GM21381 (cell line): ENCODE results near the gene CDH7.

Experiments
- ATAC-seq: cut with Tn5 transposase; IDR thresholded peaks from one replicate; pipeline ENCODE4 v1.9.1; 2021; ENCODE audit warnings: mild to moderate bottlenecking, moderate library complexity; ENCODE audit not compliant: unreplicated experiment

CDH7 gene

DNA sequence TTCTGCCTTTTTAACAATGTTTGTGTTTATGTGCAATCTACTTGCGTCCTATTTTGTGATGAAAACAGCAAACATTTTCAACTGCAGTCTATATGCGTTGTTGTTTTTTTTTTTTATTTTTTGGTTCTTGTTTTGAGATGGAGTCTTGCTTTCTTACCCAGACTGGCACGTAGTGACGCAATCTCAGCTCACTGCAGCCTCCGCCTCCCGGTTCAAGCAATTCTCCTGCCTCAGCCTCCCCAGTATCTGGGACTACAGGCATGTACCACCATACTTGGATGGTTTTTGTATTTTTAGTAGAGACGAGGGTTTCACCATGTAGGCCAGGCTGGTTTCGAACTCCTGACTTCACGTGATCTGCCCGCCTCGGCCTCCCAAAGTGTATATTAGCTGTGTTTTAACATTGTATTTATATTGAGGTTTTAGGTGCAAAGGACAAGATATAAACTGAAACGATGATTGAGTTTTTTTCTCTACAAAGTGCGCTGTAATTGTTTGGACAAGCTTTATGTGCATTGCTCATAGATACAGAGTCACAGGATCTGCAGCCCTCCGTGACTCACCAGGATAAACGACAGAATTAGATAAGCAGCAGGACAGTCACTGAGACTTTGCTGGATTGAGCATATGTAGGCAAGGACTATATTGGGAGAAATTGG, 17.4 kb downstream of the CDH7 start:
- ATAC-seq: no peak

GRCh38 chr18:65769652-65770051, 18.8 kb downstream of the CDH7 start:
- no peak for ATAC-seq

GRCh38 chr18:65786474-65786873, 35.7 kb downstream of the CDH7 start:
- ATAC-seq: no peak

DNA sequence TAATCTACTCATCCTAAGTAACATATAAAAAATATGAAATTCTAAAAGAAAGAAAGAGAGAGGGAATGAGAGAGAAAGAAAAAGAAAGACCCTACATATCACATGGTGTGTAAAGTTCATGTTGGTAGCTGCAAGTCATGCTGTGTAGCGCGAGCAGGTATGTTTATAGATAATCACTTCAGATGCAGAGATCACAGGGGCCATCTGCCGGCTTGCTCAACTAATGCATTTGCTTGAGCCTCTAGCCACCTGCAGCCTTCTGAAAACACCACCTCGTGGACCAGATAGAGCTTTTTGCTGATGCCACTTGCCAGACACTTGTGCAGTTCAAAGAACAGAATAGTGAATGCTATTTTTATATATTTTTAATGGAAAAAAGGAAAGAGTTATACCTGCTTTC, 37.6 kb downstream of the CDH7 start:
- ATAC-seq: no peak

- no peak for ATAC-seq
These were observed 39.8 kb downstream of the CDH7 start for GRCh38 chr18:65790604-65791003.

DNA sequence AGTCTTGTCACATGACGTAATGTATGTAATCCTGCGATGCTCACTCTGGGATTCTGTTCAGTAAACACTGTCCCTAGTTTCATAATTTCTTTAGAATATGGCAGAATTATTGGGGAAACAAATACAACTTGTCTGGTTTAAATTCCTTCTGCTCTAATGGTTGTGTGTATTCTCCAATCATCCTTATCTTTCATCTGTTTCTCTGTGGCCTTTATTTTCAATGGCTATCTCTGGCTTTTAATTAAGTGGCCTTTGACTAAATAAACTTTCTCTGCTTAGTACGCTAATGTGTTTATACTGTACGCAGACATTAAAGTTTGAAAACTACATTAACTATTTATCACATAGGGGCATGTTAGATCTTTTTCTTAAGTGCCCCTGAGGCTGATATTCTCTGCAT, 40.9 kb downstream of the CDH7 start:
- ATAC-seq: no peak

DNA sequence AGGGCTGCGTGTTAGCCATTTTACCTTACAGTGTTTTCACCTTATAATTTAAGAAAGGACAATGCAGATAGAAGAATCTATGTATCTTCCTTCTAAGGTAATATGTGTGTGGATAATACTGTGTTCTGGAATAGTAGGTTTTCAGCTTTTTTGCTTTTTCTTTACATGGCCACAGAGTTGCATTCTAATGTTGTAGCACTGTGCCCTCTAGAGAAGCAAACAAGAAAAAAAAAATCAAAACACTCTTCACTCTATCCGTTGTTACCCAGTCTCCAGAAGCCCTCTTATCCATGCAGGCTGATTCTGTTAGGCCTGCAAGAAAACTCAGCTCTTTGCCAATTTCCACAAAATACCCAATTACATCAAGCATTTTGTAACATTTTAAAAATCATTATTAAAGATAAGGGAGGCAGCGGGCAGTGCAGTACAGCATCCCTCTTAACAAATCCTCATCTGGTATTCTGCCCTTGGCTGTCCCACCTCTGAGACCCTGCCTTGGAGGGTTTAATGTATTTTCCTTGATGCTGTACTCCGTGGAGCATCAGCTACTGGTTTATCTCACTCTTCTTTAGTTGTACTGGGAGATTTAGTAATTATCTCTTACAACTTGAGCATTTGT, 41.8 kb downstream of the CDH7 start:
- ATAC-seq: no peak

GRCh38 chr18:65808759-65809158, 57.9 kb downstream of the CDH7 start:
- ATAC-seq: no peak

DNA sequence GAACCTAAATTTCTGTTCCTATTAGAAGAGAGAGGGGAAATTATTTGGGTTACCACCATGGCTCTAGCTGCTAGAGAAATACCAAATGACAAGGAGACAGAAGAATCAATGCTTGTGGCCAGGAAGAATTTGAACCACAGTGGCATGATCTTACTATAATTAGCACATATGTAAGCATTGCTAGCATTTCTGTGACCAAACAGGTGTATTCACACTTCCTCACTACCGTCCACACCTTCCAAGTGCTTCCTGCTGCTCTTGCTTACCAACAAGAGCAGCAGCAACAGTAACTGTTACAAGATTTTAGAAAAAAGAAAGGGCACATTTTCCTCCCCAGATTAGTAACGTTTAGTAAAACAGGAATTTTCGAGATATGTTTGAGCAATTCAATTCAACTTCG, 60.5 kb downstream of the CDH7 start:
- ATAC-seq: no peak

DNA sequence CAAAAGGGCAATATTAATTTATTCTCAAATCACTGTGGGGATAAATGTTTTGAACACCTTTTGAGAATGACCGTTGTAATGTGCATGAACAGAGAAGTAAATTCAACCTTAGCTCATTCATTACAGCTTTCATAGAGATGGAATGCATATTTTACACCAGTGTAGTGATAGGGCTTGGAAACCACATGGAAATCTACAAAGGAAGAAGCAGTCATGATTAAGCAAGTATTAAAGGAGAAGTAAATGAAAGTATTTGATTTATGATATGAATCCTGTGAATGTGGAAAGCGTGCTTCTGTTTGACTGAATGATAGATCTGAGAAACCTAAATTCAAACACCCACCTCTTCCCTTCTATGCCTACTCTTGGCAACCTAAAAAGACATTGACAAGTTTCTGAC, 64.7 kb downstream of the CDH7 start:
- no peak for ATAC-seq

GRCh38 chr18:65817178-65817577, 66.4 kb downstream of the CDH7 start:
- ATAC-seq: no peak

DNA sequence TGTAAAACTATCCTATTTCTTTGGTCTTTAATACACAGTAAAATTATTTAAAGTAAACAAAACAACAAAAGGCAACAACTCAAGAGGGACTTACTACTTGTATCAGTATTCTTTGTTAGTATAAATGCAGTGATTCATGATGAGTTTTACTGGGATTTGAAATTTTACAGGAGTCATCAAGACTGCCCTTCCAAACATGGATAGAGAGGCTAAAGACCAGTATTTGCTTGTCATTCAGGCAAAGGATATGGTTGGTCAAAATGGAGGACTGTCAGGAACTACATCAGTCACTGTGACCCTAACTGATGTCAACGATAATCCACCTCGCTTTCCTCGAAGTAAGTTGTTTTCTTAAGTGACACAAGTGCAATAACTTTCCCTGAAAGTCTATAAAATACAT, 71.1 kb downstream of the CDH7 start:
- no peak for ATAC-seq

DNA sequence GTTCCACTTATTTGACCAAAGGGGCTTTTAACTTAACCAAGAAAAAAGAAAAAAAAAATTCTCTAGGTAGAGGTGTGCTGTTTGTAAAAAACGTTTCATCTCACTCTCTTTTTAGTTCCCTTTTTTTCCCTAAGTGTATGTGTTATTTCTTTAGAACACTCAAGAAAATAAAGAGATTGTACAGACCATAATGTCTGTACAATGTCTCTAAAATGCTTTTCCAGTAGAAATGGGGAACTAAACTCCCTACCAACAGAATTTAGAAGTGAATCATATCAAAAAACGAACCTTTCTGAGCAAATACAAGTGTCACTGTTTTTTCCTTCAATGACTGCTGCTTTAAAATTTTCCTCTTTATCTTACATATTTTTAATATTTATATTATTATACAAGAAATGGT, 72.0 kb downstream of the CDH7 start:
- no peak for ATAC-seq

DNA sequence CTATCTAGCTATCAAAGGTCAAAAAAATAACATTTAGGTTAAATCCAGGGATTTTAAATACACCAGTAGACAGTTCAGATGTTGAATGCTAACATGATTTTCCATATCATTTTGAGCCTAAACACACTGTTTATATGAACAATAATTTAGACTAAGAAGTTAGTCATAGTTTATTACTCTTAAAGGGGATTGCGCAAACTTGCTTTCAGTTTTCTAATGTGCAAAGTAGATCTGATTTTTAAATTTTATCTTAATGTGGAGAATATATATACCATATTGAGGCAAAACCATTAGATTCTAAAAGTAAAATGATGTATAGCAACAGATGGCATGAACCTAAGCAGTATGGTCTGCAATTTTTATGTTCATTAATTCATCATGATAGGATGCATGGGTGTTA, 76.6 kb downstream of the CDH7 start:
- ATAC-seq: no peak

DNA sequence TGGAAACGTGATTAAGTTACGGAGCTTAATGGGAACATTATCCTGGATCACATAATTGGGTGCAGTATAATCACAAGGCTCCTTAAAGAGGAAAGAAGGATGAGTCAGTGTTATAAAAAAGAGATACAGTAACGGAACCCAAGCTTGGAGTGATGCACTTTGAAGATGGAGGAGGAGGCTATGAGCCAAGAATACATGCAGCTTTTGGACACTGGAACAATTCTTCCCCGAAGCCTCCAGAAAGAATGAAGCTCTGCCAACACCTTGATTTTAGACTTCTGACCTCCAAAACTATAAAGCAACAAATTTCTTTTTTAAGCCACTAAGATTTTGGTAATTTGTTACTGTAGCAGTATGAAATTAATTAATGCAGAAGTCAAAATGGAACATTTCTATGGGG, 85.1 kb downstream of the CDH7 start:
- ATAC-seq: no peak

DNA sequence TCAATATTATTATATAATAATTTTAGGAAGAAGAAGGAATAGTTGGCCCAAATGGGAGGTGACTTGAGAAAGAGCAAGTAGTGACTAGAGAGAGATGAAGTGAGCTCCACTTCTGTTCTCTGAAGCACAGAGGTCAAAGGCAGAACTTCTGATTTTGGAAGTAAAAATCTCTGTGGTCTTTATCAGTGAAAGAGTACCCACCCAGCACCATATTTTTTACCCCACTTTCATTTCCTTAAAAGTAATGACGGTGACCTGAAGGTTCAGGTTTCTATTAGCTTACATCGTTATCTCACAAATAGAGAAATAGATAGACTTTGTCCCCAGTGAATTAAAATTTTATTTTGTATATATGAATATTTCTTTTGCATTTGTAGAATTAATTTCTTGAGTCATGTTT, 95.3 kb downstream of the CDH7 start:
- ATAC-seq: no peak

- no peak for ATAC-seq
These were observed 101.5 kb downstream of the CDH7 start for GRCh38 chr18:65852273-65852672.

GRCh38 chr18:65859075-65859474, 108.3 kb downstream of the CDH7 start:
- ATAC-seq: no peak

DNA sequence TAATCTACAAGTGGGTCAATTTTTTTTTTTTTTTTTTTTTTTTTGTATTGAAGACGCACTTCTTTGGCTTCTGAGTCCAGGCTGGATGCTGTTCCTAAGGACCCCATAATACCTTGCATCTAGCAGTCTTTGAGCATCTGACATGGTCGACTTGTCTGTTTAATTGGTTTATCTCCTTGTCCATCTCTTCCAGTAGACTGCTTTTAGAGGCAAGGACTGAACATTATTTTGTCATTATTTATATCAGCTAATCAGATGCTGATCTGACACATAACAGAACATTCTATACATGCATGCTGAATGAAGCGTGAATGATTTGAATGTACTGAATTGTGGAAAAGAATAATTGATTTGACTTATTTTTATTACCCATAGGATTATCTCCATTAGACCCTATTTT, 118.7 kb downstream of the CDH7 start:
- no peak for ATAC-seq

DNA sequence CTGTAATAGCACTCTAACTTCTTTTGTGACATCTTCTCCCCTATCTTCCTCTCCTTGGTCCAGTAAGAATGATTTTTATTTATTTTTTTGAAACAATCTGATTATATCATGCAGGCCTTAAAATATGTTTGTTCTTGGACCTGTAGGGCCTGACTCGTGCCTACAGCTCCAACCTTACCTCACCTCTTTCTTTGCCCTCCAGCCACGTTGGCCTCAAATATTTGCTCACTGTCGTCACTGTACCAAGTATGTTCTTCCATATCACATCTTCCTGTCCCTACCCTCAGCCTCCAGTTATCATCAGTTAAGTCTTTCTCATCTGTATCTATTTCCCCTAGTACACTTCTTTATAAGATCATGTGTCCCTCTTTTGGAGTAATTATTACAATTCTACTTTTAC, 125.5 kb downstream of the CDH7 start:
- ATAC-seq: no peak

GRCh38 chr18:65897292-65897691, 146.5 kb downstream of the CDH7 start:
- no peak for ATAC-seq

DNA sequence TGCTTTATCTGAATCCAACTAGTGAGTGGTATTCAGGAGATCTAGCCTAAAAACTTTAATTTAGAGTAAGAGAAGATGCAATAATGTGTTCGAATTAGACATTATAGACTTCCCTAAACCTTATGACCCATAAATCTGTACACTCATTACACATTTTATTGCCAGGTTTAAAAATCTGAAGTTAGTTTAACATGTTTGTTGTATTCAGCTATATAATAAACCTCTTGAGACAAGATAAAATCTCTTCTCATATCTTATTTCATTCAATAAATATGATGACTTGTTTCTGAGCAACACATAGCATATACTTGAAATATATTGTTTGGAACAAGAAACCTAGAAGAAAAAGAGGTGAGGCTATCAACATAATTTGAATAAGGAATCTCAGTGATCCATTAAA, 150.7 kb downstream of the CDH7 start:
- ATAC-seq: no peak

- no peak for ATAC-seq
These were observed 155.8 kb downstream of the CDH7 start for GRCh38 chr18:65906621-65907034.
